HG03432 (cell line): Measurements from ENCODE around the gene BIN1.

Experiments
- ATAC-seq: cut with Tn5 transposase; IDR thresholded peaks from one replicate; pipeline ENCODE4 v1.9.1; 2021; ENCODE audit warnings: mild to moderate bottlenecking, moderate library complexity; ENCODE audit not compliant: unreplicated experiment

The BIN1 gene

DNA sequence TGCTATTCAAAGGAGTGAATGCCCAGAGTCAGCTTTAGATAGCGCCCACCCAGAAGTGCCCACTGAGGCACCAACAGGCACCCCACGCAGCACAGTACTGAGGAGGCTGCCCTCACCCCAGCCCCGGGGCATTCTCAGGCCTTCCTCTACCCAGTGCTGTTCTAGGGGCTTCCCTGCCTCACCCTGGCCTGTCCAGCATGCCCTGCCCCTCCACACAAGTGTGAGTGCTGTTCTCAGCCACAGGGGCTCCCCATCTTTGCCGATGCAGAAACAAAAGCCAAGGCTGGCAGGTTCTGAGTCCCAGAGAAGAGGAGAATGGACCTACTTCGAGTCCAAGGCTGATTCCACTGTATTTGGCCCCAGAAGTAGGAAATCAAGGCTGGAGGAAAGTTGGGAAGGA is 15.8 kb downstream of the BIN1 start:
- no peak for ATAC-seq

- ATAC-seq: no peak
Observed at GRCh38 chr2:127090281-127091120, 16.5 kb downstream of the BIN1 start.

- no peak for ATAC-seq
Observed at GRCh38 chr2:127089478-127090235, 17.3 kb downstream of the BIN1 start.

DNA sequence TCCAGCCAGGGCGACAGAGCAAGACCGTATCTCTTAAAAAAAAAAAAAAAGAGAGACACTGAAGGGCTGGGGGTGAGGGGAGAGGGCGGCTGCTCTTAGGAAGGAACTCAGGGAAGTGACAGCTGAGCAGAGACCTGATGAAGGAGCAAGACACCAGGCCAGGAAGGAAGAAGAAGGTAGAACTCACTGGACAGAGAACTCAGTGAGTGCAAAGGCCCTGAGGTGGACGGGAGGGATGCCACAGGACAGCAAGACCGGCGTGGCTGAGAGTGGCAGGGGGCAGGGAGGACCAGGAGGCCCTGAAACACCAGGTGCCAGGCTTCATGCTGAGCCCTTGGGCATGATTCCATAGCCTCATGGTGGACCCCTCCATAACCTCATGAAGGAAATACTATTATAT is 18.2 kb downstream of the BIN1 start:
- ATAC-seq: no peak

GRCh38 chr2:127087791-127088495 is 19.0 kb downstream of the BIN1 start:
- ATAC-seq: no peak

DNA sequence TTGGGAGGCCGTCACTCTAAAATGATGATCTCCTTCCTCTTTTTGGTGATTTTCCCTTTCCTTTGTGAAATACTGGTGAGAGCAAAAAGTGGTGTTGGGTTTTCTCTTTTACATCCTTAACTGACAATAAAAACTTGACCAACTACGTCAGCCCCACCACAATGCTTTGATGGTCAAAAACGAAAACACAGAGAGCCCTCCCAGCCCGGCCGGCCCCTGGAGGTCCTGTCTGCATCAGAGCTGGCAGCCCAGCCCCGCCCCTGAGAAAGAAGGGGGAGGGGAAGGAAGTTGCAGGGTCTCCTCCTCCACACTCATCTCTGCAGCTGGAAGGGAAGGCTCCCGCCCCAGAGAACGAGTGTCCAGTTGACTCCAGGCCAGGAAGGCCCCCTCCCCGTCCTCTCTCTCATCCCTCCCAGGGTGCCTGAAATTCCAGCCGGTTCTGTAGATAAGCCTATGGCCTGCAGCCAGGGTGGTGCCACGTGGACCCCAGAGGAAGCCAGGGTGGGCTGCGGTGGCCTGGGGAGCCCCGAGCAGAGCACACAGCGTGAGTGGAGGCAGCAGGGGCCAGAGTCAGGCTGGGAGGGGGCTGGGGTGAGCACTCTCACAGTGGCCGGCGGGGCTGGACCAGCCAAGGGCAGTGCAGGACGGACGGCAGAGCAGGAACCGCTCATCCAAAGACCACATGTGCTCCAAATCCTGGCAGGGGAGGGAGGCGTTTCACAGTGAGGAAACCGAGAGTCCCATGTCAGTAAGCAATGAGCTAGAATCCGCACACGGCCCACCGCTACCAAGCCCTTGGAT is 19.8 kb downstream of the BIN1 start:
- ATAC-seq: peak; percentile 70

- ATAC-seq: peak; percentile 30
Observed at GRCh38 chr2:127085317-127085681, 21.7 kb downstream of the BIN1 start.

DNA sequence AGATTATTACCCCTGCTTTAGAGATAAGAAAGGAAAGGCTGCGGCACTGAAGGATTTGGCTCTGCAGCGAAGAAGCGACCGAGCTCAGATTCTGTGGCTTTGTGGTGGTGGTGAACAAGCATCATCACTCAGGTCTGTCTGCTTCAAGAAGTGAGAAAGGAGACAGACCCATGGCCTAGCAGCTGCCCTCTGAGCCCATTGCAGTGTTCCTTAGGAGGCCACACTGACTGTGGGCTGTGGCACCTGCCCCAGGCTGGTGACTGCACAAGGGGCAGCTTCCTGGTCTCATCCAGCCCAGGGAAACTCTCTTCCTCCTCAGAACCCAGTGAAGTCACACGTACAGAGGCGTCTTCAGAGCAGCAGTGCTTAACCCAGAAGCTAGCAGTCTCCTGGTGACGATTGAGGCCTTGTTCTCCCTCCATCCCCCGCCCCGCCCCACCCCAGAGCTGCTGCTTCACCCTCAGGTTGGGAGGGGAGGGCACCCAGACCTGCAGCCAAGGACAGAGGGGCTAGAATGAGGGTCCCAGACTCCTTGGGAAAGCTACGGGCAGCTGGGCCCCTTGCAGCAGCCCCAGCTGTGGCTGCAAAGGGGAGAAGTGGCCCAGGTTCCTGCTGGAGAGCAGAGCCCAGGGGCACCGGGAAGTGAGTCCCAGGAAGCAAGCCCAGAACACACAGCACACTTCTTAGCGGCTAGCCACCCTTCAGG is 22.2 kb downstream of the BIN1 start:
- no peak for ATAC-seq

GRCh38 chr2:127083819-127084503 is 23.0 kb downstream of the BIN1 start:
- no peak for ATAC-seq

- ATAC-seq: no peak
Observed at GRCh38 chr2:127082974-127083373, 24.0 kb downstream of the BIN1 start.

DNA sequence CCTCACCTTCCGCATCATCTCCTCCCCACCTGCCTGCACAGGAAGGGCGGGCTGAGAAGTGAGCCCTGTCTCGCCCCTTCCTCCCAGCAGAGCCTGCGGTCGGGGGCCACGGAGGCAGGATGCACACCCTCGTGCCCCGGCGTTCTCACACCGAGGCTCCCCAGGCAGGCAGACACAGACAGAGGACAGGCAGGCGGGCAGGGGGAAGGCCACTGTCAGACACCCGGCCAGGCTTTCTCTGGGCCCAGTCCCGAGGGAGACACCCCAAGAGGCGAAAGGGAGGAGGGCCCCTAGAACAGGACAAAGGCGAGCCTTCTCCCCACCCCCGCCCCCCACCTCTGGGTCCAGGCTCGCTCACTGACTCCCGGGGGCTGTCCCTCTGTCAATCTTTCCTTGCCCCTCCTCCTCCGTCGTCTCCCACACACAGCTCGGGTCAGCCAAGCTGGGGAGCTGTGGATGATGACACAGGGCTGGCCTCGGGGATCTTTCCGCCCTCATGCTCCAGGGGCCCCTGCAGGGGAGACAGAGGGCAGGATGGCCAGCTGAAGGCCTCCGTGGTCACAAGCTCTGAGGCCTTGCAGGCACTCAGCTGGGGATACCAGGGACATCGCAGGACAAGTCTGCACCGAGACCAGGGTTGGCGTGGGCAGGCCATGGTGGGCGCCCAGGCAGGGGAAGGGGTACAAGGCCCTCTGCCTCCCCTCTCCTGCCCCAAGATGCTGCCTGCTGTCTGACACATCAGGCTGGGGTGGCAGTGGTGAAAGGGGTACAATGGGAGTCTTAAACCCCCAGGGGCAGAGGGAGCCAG is 24.9 kb downstream of the BIN1 start:
- ATAC-seq: peak; percentile 55

DNA sequence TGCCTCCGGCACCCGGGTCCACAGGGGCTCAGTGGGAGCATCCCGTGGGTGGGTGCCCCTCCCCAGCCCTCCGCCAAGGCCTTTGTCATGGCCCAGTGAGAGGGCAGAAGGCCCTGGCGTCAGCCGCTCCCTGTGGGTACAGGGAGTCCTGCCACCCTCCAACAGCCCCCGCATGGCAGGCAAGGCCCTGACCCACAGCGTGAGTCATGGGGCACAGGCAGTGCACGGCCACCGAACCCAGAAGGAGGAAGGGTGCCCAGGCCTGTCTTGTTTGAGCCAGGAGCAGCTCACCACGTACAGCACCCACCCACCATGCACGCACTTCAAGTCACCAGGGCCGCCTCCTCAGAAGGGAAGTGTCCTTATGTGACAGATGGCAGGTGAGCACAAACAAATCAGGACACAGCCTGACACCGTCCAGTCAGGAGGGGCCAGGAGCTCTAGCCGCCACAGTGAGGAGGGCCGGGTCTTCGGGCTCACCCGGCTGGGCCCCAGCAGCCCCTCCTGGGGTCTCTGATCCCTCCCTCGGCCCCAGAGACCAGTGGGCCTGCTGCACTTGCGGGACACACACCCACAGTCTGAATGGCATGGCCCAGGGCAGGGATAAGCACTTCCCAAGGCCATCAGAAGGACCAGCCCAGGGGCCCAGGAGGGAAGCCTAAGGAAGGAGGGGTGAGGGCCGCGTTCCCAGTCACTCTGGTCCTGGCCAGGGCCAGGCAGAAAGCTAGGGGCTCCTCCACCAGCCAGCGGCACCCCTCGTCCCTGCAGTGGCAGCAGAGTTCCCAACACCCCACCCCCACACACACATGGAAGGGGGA is 25.8 kb downstream of the BIN1 start:
- peak; percentile 43 for ATAC-seq

- peak; percentile 4 for ATAC-seq
Observed at GRCh38 chr2:127080226-127080937, 26.6 kb downstream of the BIN1 start.

DNA sequence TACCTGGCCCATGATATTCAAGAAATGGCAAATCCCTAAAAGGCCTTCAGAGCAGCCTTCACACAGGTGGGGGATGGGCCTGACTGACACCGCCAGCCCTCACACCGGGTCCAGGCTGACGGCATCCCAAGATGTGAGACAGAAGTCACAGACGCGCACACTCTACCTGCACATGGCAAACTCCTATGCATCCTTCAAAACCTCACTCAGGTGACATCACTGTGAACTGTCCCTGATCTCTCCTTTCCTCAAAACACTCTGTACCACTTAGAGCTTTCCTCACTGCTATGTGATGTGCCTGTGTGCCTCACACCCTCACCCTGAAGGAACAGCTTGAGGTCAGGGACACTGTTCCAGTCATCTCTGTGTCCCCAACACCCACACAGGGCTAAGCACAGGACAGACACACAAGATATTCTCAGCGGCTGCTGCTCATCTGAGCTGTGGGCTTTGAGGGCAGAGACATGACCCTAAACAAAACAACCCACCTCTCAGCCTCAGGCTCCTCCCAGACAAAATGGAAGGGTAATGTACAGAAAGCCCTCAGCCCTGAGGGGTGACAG is 27.5 kb downstream of the BIN1 start:
- ATAC-seq: no peak

- no peak for ATAC-seq
Observed at GRCh38 chr2:127078666-127079270, 28.2 kb downstream of the BIN1 start.

- ATAC-seq: no peak
Observed at GRCh38 chr2:127078028-127078427, 28.9 kb downstream of the BIN1 start.

DNA sequence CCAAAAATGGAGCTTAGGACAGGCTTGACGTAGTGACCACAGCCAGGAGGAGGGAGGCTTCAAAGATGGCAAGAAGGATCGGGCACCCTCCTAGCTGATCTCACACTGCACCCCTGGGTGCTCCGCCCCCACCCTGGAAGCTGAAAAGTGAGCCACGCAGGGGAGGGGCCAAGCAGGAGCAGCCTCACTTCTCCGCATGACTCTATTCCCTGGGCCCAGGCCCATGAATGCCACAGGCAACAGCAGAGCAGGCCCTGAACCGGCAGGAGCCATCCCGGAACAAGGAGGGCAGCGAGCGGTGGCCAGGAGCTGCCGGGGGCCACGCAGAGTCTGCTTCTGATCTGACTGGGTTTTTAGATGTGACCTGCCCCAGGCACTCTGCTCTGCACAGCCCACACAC is 30.0 kb downstream of the BIN1 start:
- no peak for ATAC-seq
